Activated T-cell treated with anti-CD3 and anti-CD28 coated beads, Interleukin-2, amount 50 U/mL, for 72 hours (primary cell): Measurements from ENCODE around the gene MOXD1. TPM values are rescaled to one million over a fixed set of nuclear protein-coding genes. Genes with fewer than 3 reads are reported as not detected.

Experiments used
- ATAC-seq, 2 donors: fragments of 150-1000 bp; cut with Tn5 transposase; replicated peaks in 1 of 2; 2 replicates each; pipeline ENCODE4 v1.10.0; 2021; ENCODE audit warnings: moderate library complexity in 2 of 2, mild to moderate bottlenecking in 1 of 2
- DNase-seq, 2 donors: peaks; one replicate each; pipeline ENCODE4 v3.0.0; 2021 to 2022; ENCODE audit warnings: mixed read lengths in 1 of 2
- H3K27ac Mint-ChIP-seq: one replicate; pipeline ENCODE4 v1.8.0; 2022; ENCODE audit warnings: mild to moderate bottlenecking, moderate library complexity, mixed read lengths
- H3K27me3 Mint-ChIP-seq: one replicate; pipeline ENCODE4 v1.8.0; 2022; ENCODE audit warnings: low read depth, mixed read lengths
- H3K36me3 Mint-ChIP-seq, 2 donors: one replicate each; pipeline ENCODE4 v1.8.0; 2022; ENCODE audit warnings: mixed read lengths in 2 of 2, mild to moderate bottlenecking in 1 of 2; ENCODE audit not compliant: insufficient read depth in 2 of 2
- H3K4me1 Mint-ChIP-seq: one replicate; pipeline ENCODE4 v1.8.0; 2022; ENCODE audit warnings: low read depth, mixed read lengths
- H3K4me3 Mint-ChIP-seq, 2 donors: one replicate each; pipeline ENCODE4 v1.8.0; 2022; ENCODE audit warnings: mild to moderate bottlenecking in 2 of 2, mixed read lengths in 2 of 2, moderate library complexity in 2 of 2
- H3K9me3 Mint-ChIP-seq, 2 donors: one replicate each; pipeline ENCODE4 v1.8.0; 2022; ENCODE audit warnings: mixed read lengths in 2 of 2
- total RNA-seq, 2 donors: library from RNA; stranded (reverse); gene quantifications; one replicate each; pipeline ENCODE4 v1.2.3, GENCODE V29; 2022

MOXD1 gene
- total RNA-seq, 2 donors from 2014 or later = not detected

- ATAC-seq = no peak
- H3K4me3 Mint-ChIP-seq = no peak overlapping the region
- peaks cover 4 to 19% of the 10 kb centered on the region in 2 donors for H3K36me3 Mint-ChIP-seq
- H3K9me3 Mint-ChIP-seq = peaks cover 12 to 18% of the 10 kb centered on the region in 2 donors
- DNase-seq = no peak
- peaks cover 57% of the 10 kb centered on the region for H3K27me3 Mint-ChIP-seq
- H3K27ac Mint-ChIP-seq = no peak overlapping the region
- no peaks in the 10 kb centered on the region for H3K4me1 Mint-ChIP-seq
Measured at GRCh38 chr6:132391391-132392269, 9.6 kb downstream of the MOXD1 start.

DNA sequence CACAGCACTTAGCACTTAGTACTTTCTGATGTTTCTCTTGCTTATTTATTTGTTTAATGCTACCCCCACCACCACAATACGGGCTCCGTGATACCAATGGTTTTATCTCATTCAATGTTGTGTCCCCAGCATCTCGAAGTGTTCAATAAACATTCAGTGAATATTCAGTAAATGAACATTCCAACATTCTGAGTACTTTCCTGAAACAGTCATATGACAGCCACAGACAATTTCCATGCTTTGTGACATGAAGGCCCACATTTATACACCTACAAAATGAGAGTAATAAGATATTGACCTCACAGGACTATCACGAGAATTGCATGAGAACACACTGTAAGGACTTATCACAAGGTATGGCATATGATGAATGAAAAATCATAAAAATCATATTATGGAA lies 10.8 kb downstream of the MOXD1 start:
- no peak for ATAC-seq
- H3K4me1 Mint-ChIP-seq = no peaks in the 10 kb centered on the region
- H3K36me3 Mint-ChIP-seq = peaks cover 4 to 18% of the 10 kb centered on the region in 2 donors
- peaks cover 12 to 18% of the 10 kb centered on the region in 2 donors for H3K9me3 Mint-ChIP-seq
- H3K4me3 Mint-ChIP-seq = no peak overlapping the region
- no peak for DNase-seq
- H3K27me3 Mint-ChIP-seq = peaks cover 45% of the 10 kb centered on the region
- no peak overlapping the region for H3K27ac Mint-ChIP-seq

GRCh38 chr6:132390017-132390416 lies 11.3 kb downstream of the MOXD1 start:
- no peak overlapping the region for H3K27ac Mint-ChIP-seq
- ATAC-seq (no peak), DNase-seq (no peak)
- no peaks in the 10 kb centered on the region for H3K4me1 Mint-ChIP-seq
- peaks cover 42% of the 10 kb centered on the region for H3K27me3 Mint-ChIP-seq
- H3K9me3 Mint-ChIP-seq = peaks cover 10 to 14% of the 10 kb centered on the region in 2 donors
- H3K4me3 Mint-ChIP-seq = no peak overlapping the region
- peaks cover 4 to 14% of the 10 kb centered on the region in 2 donors for H3K36me3 Mint-ChIP-seq

GRCh38 chr6:132388291-132388690 lies 13.0 kb downstream of the MOXD1 start:
- Mint-ChIP-seq H3K27me3 (peaks cover 38% of the 10 kb centered on the region), H3K4me1 (no peaks in the 10 kb centered on the region), H3K9me3 (peaks cover 5 to 7% of the 10 kb centered on the region in 2 donors), H3K4me3 (no peak overlapping the region), H3K27ac (no peak overlapping the region), H3K36me3 (peaks cover 0 to 3% of the 10 kb centered on the region in 2 donors)
- no peak for DNase-seq
- no peak for ATAC-seq

- peaks cover 0 to 4% of the 10 kb centered on the region in 2 donors for H3K36me3 Mint-ChIP-seq
- peaks cover 51% of the 10 kb centered on the region for H3K27me3 Mint-ChIP-seq
- ATAC-seq (no peak), DNase-seq (no peak)
- H3K4me3 Mint-ChIP-seq = no peak overlapping the region
- H3K9me3 Mint-ChIP-seq = peaks cover 6% of the 10 kb centered on the region in 2 donors
- no peak overlapping the region for H3K27ac Mint-ChIP-seq
- no peaks in the 10 kb centered on the region for H3K4me1 Mint-ChIP-seq
Measured at GRCh38 chr6:132382630-132383175, 18.6 kb downstream of the MOXD1 start.

DNA sequence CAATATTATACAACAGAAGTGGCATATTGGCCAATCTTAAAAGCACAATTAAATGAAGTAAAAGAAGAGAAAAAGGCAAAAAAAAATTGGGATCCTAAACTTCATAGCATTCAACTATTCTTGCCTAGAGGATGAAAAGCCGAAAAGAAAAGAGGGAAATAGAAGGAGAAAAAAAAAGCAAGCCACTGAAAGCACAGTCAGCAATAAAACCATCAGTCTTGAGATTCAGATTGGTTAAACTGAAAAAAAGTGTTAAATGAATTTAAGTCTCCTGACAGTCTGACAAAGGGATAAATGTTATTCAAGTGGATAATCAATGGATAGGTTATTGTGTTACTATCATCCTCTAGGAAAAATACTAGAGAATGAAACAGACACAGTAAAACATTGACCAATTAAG lies 19.9 kb downstream of the MOXD1 start:
- Mint-ChIP-seq H3K4me1 (no peaks in the 10 kb centered on the region), H3K27ac (no peak overlapping the region), H3K27me3 (peaks cover 60% of the 10 kb centered on the region), H3K4me3 (no peak overlapping the region), H3K9me3 (peaks cover 6% of the 10 kb centered on the region in 2 donors), H3K36me3 (peaks cover 0 to 4% of the 10 kb centered on the region in 2 donors)
- DNase-seq = no peak
- ATAC-seq = no peak

GRCh38 chr6:132380358-132381029 lies 20.8 kb downstream of the MOXD1 start:
- DNase-seq (no peak), ATAC-seq (no peak)
- Mint-ChIP-seq H3K4me3 (no peak overlapping the region), H3K27me3 (peaks cover 67% of the 10 kb centered on the region), H3K4me1 (no peaks in the 10 kb centered on the region), H3K9me3 (peaks cover 6% of the 10 kb centered on the region in 2 donors), H3K27ac (no peak overlapping the region), H3K36me3 (peaks cover 0 to 4% of the 10 kb centered on the region in 2 donors)

- DNase-seq = no peak
- no peaks in the 10 kb centered on the region for H3K36me3 Mint-ChIP-seq
- H3K27ac Mint-ChIP-seq = no peak overlapping the region
- H3K9me3 Mint-ChIP-seq = no peaks in the 10 kb centered on the region
- peaks cover 54% of the 10 kb centered on the region for H3K27me3 Mint-ChIP-seq
- no peak for ATAC-seq
- no peak overlapping the region for H3K4me3 Mint-ChIP-seq
- peaks cover 20% of the 10 kb centered on the region for H3K4me1 Mint-ChIP-seq
Measured at GRCh38 chr6:132369526-132369925, 31.7 kb downstream of the MOXD1 start.

- H3K36me3 Mint-ChIP-seq = no peaks in the 10 kb centered on the region
- H3K4me3 Mint-ChIP-seq = no peak overlapping the region
- DNase-seq (no peak), ATAC-seq (no peak)
- no peaks in the 10 kb centered on the region for H3K9me3 Mint-ChIP-seq
- H3K4me1 Mint-ChIP-seq = peaks cover 20% of the 10 kb centered on the region
- H3K27ac Mint-ChIP-seq = no peak overlapping the region
- H3K27me3 Mint-ChIP-seq = peaks cover 52% of the 10 kb centered on the region
Measured at GRCh38 chr6:132368916-132369481, 32.3 kb downstream of the MOXD1 start.

- H3K4me3 Mint-ChIP-seq = peak overlapping the region in 1 of 2 donors; percentile 1
- no peaks in the 10 kb centered on the region for H3K36me3 Mint-ChIP-seq
- DNase-seq (no peak), ATAC-seq (peak; percentile 95 to 96)
- H3K27ac Mint-ChIP-seq = no peak overlapping the region
- peaks cover 20% of the 10 kb centered on the region for H3K4me1 Mint-ChIP-seq
- peaks cover 67% of the 10 kb centered on the region for H3K27me3 Mint-ChIP-seq
- no peaks in the 10 kb centered on the region for H3K9me3 Mint-ChIP-seq
Measured at GRCh38 chr6:132365281-132365907, 35.9 kb downstream of the MOXD1 start.

DNA sequence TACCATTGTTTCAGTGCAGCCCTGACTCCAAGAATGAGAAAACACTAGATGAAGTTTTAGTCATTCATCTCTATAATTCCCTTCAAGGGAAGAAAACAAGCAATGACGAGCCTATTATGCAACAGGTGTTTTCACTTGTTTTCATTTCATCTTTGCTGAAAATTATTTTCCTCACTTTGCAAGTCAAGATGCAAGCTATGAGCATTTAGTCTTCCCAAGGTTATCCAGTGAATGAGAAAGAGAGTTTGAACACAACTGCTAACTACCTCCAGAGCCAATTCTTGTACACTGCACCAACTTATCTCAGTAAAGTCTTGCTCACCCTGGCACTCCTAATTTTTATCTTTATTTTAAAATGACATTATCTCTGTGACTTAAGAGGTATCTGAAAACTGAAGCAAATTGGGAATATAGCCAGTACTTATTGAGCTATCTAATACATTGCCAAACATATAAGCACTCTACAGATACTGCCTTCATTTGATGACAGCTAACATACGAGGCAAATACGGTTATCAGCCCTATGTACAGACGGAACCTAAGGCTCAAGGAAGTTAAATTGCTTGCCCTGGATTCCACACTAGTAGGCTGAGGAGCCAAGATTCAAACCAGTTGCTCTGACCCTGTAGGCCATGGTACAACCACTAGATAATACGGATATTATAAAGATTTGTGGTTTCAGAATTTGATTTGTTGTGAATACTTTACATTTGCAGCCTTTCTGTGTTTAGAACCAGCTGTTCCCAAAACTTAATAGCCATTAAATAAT lies 36.8 kb downstream of the MOXD1 start:
- H3K4me3 Mint-ChIP-seq = no peak overlapping the region
- no peaks in the 10 kb centered on the region for H3K36me3 Mint-ChIP-seq
- H3K4me1 Mint-ChIP-seq = peaks cover 20% of the 10 kb centered on the region
- H3K9me3 Mint-ChIP-seq = no peaks in the 10 kb centered on the region
- no peak for ATAC-seq
- H3K27ac Mint-ChIP-seq = no peak overlapping the region
- no peak for DNase-seq
- peaks cover 66% of the 10 kb centered on the region for H3K27me3 Mint-ChIP-seq
